PC-9 (cell line): ENCODE measurements around the gene TMEM151A.

Source experiments
- CTCF ChIP-seq: fragments of 200-600 bp; sonication (generic); conservative IDR thresholded peaks from 2 replicates; pipeline ENCODE4 v1.6.1; 2017; ENCODE audit warnings: mixed run types, antibody characterized with exemption, mild to moderate bottlenecking, moderate library complexity
- EZH2 ChIP-seq: fragments of 200-600 bp; sonication (generic); IDR thresholded peaks from 2 replicates; pipeline ENCODE4 v1.8.0; 2017; ENCODE audit warnings: antibody characterized with exemption, low read depth

- no peak for TF ChIP-seq CTCF
- TF ChIP-seq EZH2: no peak
Observed at GRCh38 chr11:66292543-66293332, 1.0 kb downstream of the TMEM151A start.
